ENCODE data around the gene NEGR1. TPM values are rescaled to one million over a fixed set of nuclear protein-coding genes. Genes with fewer than 3 reads are reported as not detected.

NEGR1 gene
- total RNA-seq, 1 donor from 2014 or later = 0.64 TPM

- no peak for DNase-seq (ENCODE audit: low read depth in 2 of 2)
These were observed 788.2 kb downstream of the NEGR1 start for GRCh38 chr1:71494163-71494562.

- DNase-seq (ENCODE audit: low read depth in 2 of 2) = no peak
These were observed 789.9 kb downstream of the NEGR1 start for GRCh38 chr1:71492298-71493041.

GRCh38 chr1:71490432-71490831, 791.9 kb downstream of the NEGR1 start:
- DNase-seq (ENCODE audit: low read depth in 2 of 2) = no peak

- no peak for DNase-seq (ENCODE audit: low read depth in 2 of 2)
These were observed 793.6 kb downstream of the NEGR1 start for GRCh38 chr1:71488555-71489252.

GRCh38 chr1:71473331-71473730, 809.0 kb downstream of the NEGR1 start:
- no peak for DNase-seq (ENCODE audit: low read depth in 2 of 2)

GRCh38 chr1:71465093-71465492, 817.2 kb downstream of the NEGR1 start:
- DNase-seq (ENCODE audit: low read depth in 2 of 2) = no peak

- DNase-seq (ENCODE audit: low read depth in 2 of 2) = no peak
These were observed 818.3 kb downstream of the NEGR1 start for GRCh38 chr1:71464016-71464415.

- DNase-seq (ENCODE audit: low read depth in 2 of 2) = no peak
These were observed 819.2 kb downstream of the NEGR1 start for GRCh38 chr1:71463144-71463543.

- DNase-seq (ENCODE audit: low read depth in 2 of 2) = no peak
These were observed 820.1 kb downstream of the NEGR1 start for GRCh38 chr1:71462247-71462646.

GRCh38 chr1:71461416-71461815, 820.9 kb downstream of the NEGR1 start:
- DNase-seq (ENCODE audit: low read depth in 2 of 2) = no peak

GRCh38 chr1:71448444-71448843, 833.9 kb downstream of the NEGR1 start:
- DNase-seq (ENCODE audit: low read depth in 2 of 2) = no peak

- no peak for DNase-seq (ENCODE audit: low read depth in 2 of 2)
These were observed 843.7 kb downstream of the NEGR1 start for GRCh38 chr1:71438626-71439025.

GRCh38 chr1:71435951-71436350, 846.4 kb downstream of the NEGR1 start:
- DNase-seq (ENCODE audit: low read depth in 2 of 2) = no peak

- DNase-seq (ENCODE audit: low read depth in 2 of 2) = no peak
These were observed 848.1 kb downstream of the NEGR1 start for GRCh38 chr1:71434240-71434639.

- no peak for DNase-seq (ENCODE audit: low read depth in 2 of 2)
These were observed 854.3 kb downstream of the NEGR1 start for GRCh38 chr1:71428029-71428428.

- DNase-seq (ENCODE audit: low read depth in 2 of 2) = no peak
These were observed 855.3 kb downstream of the NEGR1 start for GRCh38 chr1:71427066-71427465.

GRCh38 chr1:71424536-71424935, 857.8 kb downstream of the NEGR1 start:
- no peak for DNase-seq (ENCODE audit: low read depth in 2 of 2)

- DNase-seq (ENCODE audit: low read depth in 2 of 2) = no peak
These were observed 860.1 kb downstream of the NEGR1 start for GRCh38 chr1:71422221-71422620.

GRCh38 chr1:71417421-71417820, 864.9 kb downstream of the NEGR1 start:
- no peak for DNase-seq (ENCODE audit: low read depth in 2 of 2)

GRCh38 chr1:71414179-71414578, 868.2 kb downstream of the NEGR1 start:
- no peak for DNase-seq (ENCODE audit: low read depth in 2 of 2)

GRCh38 chr1:71413441-71414175, 868.7 kb downstream of the NEGR1 start:
- DNase-seq (ENCODE audit: low read depth in 2 of 2) = no peak

- no peak for DNase-seq (ENCODE audit: low read depth in 2 of 2)
These were observed 882.3 kb downstream of the NEGR1 start for GRCh38 chr1:71400050-71400449.

Data from dermis microvascular lymphatic vessel endothelial cell (primary cell).